NCI-H1417 (cell line): ENCODE results near the gene IMPDH2.

Experiments
- DNase-seq, 3 experiments: peaks; one replicate each; lab custom pipeline; 2025; lab: John Stamatoyannopoulos, UW

Gene IMPDH2

GRCh38 chr3:48980295-48980694 lies 48.9 kb downstream of the IMPDH2 start:
- no peak for DNase-seq

- DNase-seq, result no peak
Observed at GRCh38 chr3:48979451-48979850, 49.7 kb downstream of the IMPDH2 start.
